Measurements from ENCODE around the gene PRKG1. TPM values are rescaled to one million over a fixed set of nuclear protein-coding genes. Genes with fewer than 3 reads are reported as not detected.

Gene PRKG1
- total RNA-seq, 4 donors from 2014 or later = 26.5 to 72.3 (median 58.1) TPM

DNA sequence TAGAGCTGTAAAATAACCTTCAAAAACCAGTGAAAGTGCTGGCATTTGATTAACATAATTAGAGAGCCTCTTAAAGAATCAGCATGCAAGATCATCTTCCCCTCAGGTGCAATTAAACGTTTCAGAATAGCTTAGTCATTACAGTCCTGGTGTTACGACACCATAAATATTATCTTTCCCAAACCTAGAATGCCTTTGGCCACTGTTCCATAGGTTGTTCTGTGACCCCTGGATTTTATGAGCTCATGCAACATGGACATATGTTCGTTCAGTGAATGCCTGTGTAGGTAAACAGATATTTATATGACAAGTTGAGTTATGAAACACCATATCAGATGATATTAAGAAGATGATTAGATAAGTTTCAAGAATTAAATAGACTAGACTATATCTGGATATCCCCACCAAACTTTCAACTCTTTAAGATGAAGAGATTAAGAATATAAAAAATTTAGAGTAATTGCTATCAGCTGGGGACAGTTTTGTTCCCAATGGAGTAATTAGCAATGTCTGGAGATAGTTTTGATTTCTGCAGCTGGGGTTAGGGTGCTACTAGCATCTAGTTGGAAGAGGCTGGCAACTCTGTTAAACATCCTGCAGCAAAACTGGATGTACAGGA, 976.3 kb downstream of the PRKG1 start:
- H3K9me3 ChIP-seq = no peaks in the 10 kb centered on the region
- 81% methylated on average over 3 of the region's 3 CpGs for WGBS, 2 donors
- H3K36me3 ChIP-seq = no peaks in the 10 kb centered on the region
- H3K27me3 ChIP-seq = no peaks in the 10 kb centered on the region
- intact Hi-C loops (cut with DNase I) = no loop called here
- H3K4me3 ChIP-seq (replicated peaks in 1 of 3) = no peak overlapping the region
- TF ChIP-seq POLR2A (IDR thresholded peaks at IDR 0.05) = no peak
- TF ChIP-seq, protein P1, sequence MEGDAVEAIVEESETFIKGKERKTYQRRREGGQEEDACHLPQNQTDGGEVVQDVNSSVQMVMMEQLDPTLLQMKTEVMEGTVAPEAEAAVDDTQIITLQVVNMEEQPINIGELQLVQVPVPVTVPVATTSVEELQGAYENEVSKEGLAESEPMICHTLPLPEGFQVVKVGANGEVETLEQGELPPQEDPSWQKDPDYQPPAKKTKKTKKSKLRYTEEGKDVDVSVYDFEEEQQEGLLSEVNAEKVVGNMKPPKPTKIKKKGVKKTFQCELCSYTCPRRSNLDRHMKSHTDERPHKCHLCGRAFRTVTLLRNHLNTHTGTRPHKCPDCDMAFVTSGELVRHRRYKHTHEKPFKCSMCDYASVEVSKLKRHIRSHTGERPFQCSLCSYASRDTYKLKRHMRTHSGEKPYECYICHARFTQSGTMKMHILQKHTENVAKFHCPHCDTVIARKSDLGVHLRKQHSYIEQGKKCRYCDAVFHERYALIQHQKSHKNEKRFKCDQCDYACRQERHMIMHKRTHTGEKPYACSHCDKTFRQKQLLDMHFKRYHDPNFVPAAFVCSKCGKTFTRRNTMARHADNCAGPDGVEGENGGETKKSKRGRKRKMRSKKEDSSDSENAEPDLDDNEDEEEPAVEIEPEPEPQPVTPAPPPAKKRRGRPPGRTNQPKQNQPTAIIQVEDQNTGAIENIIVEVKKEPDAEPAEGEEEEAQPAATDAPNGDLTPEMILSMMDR (IDR thresholded peaks at IDR 0.05) = no peak
- H3K27ac ChIP-seq = no peak overlapping the region
- no peaks in the 10 kb centered on the region for H3K4me1 ChIP-seq
- no peak for DNase-seq

DNA sequence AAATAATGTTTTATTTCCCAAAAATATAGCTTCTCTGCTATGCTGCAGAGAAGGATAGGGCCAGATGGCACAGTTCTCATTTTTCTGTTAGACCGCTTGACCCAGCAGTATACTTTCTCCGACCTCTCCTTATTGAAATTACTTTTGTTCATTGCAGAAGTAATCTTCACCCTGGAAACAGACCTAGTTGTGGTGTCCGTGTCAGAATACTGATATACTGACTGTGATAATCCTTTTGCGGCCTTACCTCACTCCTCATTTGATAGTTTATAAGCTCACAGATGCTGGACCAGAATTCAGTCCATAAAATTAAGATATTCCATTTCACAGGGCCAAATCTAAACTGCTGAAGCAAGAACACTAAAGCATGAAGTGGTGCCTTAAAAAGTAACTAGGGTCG, 979.2 kb downstream of the PRKG1 start:
- Histone ChIP-seq H3K36me3 (no peaks in the 10 kb centered on the region), H3K4me1 (no peaks in the 10 kb centered on the region), H3K9me3 (no peaks in the 10 kb centered on the region), H3K4me3 (replicated peaks in 1 of 3) (no peak overlapping the region), H3K27ac (no peak overlapping the region), H3K27me3 (no peaks in the 10 kb centered on the region)
- no peak for DNase-seq
- intact Hi-C loops (cut with DNase I) = no loop called here
- TF ChIP-seq POLR2A (IDR thresholded peaks at IDR 0.05) = no peak
- TF ChIP-seq, protein P1 (IDR thresholded peaks at IDR 0.05) = no peak
- WGBS, 2 donors = 85 to 89% methylated on average over 5 of the region's 5 CpGs

DNA sequence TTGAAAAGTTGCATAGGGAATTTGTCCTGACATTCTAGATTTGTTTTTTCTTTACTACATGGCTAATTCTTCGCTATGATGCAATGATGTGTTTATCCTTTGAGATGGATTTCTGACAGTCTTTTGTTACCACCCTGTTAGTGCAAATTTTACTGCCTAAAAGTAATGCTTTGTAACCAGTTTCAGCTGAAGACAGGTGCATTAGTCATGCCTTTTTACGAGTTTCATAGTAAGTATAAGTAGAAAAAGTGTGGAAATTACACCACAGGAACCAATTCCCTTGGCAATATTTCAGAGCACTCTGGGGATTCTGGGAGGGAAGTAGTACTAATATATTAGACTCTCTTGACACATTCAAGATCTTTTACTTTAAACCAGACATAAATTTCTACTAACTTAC, 982.0 kb downstream of the PRKG1 start:
- H3K4me3 ChIP-seq (replicated peaks in 1 of 3) = no peak overlapping the region
- H3K4me1 ChIP-seq = no peaks in the 10 kb centered on the region
- H3K27ac ChIP-seq = no peak overlapping the region
- H3K27me3 ChIP-seq = no peaks in the 10 kb centered on the region
- H3K36me3 ChIP-seq = no peaks in the 10 kb centered on the region
- DNase-seq = no peak
- no peaks in the 10 kb centered on the region for H3K9me3 ChIP-seq
- intact Hi-C loops (cut with DNase I) = no loop called here
- 89 to 93% methylated on average over 2 of the region's 2 CpGs for WGBS, 2 donors
- TF ChIP-seq, protein P1 (IDR thresholded peaks at IDR 0.05) = no peak
- TF ChIP-seq POLR2A (IDR thresholded peaks at IDR 0.05) = no peak

DNA sequence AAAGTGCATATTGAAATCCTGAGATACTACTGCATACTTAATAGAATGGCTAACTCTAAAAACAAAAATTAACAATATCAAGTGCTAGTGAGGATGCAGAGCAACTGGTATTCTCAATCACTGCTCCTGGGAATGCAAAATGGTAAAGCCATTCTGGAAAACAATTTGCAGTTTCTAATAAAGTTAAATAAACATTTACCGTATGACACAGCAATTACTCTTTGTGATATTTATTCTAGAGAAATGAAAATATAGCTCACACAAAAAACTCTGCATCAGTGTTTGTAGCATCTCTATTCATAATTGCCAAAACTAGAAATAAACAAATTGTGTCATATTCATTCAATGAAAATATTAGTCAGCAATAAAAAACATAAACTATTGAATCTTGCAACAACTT, 984.8 kb downstream of the PRKG1 start:
- H3K4me3 ChIP-seq (replicated peaks in 1 of 3) = no peak overlapping the region
- no peaks in the 10 kb centered on the region for H3K27me3 ChIP-seq
- H3K36me3 ChIP-seq = no peaks in the 10 kb centered on the region
- TF ChIP-seq POLR2A (IDR thresholded peaks at IDR 0.05) = no peak
- no peak for DNase-seq
- no peaks in the 10 kb centered on the region for H3K9me3 ChIP-seq
- intact Hi-C loops (cut with DNase I) = no loop called here
- 87 to 94% methylated on average over 1 of the region's 1 CpG for WGBS, 2 donors
- H3K4me1 ChIP-seq = no peaks in the 10 kb centered on the region
- H3K27ac ChIP-seq = no peak overlapping the region

DNA sequence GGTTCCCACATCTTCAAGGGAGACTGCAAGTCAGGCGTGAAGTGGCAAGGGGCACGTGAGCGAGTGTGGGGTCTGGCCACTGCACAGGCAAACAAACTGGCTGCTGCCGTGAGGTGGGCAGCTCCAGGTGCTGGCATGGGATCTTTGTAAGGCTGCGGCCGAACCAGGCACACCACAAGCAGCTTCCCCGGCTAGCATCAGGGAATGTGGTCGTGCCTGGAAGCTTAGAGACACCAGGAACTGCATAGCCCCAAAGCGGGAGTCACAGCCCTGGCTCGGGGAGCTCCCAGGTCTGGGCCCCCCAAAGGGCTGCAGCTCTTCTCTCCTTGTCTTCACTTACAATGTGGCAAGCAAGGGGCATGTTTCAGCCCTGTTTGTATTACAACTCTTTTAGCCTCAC, 988.9 kb downstream of the PRKG1 start:
- Histone ChIP-seq H3K9me3 (no peaks in the 10 kb centered on the region), H3K4me3 (replicated peaks in 1 of 3) (no peak overlapping the region), H3K27me3 (no peaks in the 10 kb centered on the region), H3K4me1 (no peaks in the 10 kb centered on the region), H3K36me3 (no peaks in the 10 kb centered on the region), H3K27ac (no peak overlapping the region)
- WGBS, 2 donors = 89 to 92% methylated on average over 10 of the region's 10 CpGs
- no peak for TF ChIP-seq POLR2A (IDR thresholded peaks at IDR 0.05)
- TF ChIP-seq, protein P1 (IDR thresholded peaks at IDR 0.05) = no peak
- no peak for DNase-seq
- intact Hi-C loops (cut with DNase I) = no loop called here
